Activated CD8-positive, alpha-beta memory T cell treated with anti-CD3 and anti-CD28 coated beads, Interleukin-2, amount 50 U/mL, for 24 hours (primary cell): Measurements from ENCODE around the gene VPS39.

Experiments
- DNase-seq: peaks from one replicate; pipeline ENCODE4 v3.0.0-alpha.2; 2020; ENCODE audit errors: extremely low read depth

VPS39 gene

DNA sequence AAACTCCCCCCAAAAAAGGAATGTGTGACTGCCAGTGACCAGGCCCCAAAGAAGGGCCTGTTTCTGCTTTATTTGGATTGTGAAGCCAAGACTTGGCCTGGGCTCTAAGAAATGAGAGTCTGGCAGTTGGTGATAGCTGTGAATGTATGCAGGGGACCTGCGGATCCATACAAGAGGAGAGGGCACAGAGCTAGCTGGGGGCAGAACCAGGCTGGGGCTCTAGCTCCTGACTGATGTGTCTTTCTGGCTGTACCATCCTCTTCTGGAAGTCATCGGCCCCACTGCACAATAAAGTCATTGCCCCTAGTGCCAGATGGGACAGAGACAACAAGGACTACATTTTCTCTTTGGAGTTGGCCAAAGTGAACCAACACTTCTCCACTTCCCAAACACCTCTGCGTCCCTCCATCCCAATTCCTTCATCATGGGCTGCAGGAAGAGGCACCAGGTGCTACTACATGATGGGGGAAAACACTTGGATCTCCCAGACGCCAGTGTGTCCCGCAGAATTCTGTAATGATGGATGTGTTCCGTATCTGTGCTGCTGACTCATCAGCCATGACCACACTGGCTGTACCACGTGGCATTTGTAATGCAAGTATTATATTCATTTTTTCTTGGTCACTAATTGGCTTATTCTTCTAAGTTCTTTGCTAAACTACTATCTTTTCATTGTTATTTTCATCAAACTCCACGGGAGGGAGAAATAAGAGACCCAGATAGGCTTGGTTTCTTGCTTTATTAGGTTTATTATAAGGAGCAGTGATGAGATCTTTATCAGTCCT, 49.9 kb downstream of the VPS39 start:
- no peak for DNase-seq

GRCh38 chr15:42157381-42157780, 50.7 kb downstream of the VPS39 start:
- no peak for DNase-seq

DNA sequence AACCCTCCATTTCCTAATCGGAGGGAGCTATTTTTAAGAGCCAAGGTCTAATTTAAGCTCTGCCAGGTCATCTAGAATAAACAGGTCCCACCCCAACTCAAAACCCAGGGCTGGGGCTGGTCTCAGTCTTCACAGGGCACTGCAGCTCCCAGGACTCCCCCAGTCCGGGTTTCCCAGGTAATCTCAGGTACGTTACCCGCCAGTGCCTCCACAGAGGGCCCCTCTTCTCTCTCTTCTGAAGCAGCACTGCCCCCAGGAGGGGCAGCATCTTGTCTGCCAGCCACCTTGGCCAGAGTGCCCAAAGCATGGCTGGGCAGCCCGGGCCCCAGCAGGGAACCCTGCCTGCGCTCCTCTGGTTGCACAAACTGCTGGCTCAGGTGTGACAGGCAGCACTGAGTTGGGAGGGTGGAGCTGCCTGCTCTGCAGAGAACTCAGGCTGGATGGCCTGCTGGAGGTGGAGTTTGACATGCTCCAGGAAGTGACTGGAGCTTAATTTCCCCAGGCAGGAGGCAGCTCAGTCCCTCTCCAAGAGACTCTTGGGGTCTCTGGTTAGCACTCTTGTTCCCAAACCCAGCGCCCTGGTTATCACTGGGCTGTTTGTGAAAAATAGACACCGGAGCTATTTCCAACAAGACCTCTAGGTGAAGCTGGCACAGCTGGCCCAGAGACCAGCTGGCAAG, 51.7 kb downstream of the VPS39 start, which contains the start of gene PLA2G4F:
Gene PLA2G4F (minus strand): TSS at position 394 of the 680 bp plus-strand sequence. CDS start 87 bp downstream, at position 307.
- DNase-seq: no peak

GRCh38 chr15:42155546-42156242, 52.4 kb downstream of the VPS39 start:
- no peak for DNase-seq

- DNase-seq: no peak
Measured at GRCh38 chr15:42154956-42155355, 53.1 kb downstream of the VPS39 start.

- DNase-seq: no peak
Measured at GRCh38 chr15:42154212-42154941, 53.7 kb downstream of the VPS39 start.

DNA sequence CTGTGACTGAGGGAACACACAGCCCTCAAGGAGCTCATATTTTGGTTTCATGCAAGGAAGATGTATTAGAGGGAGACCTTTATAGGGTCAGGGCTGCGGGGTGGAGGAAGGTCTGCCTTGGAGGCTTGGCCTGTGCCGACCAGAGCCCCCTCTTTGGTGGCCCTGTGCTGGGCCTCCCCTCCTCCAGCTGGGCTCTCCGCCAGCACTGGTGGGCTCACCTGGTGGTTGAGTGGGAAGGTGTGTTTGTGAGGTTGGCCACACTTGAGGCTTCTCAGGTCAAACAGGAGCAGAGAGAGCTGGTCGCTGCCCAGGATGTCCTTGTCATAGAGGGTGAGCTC, 54.3 kb downstream of the VPS39 start:
- no peak for DNase-seq

GRCh38 chr15:42152921-42153698, 55.0 kb downstream of the VPS39 start:
- no peak for DNase-seq

- DNase-seq: no peak
Measured at GRCh38 chr15:42152196-42152920, 55.7 kb downstream of the VPS39 start.

DNA sequence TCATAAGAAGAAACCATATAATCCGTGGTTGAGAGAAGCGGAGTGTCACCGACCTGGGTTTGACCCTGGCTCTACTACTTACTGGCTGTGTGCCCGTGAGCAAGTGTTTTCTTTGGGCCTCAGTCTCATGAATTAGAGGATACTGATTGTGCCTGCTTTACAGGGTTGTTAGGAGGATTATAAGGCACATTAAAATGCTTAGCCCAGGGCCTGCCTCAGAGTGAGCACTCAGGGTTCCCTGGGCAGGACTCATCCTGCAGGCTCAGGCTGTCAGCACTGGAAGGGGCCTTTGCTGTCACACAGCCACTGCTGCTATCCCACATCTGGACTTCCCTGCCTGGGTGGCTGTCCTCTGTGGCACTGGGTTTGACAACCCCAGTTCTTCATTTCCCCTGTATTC, 56.4 kb downstream of the VPS39 start:
- no peak for DNase-seq

DNA sequence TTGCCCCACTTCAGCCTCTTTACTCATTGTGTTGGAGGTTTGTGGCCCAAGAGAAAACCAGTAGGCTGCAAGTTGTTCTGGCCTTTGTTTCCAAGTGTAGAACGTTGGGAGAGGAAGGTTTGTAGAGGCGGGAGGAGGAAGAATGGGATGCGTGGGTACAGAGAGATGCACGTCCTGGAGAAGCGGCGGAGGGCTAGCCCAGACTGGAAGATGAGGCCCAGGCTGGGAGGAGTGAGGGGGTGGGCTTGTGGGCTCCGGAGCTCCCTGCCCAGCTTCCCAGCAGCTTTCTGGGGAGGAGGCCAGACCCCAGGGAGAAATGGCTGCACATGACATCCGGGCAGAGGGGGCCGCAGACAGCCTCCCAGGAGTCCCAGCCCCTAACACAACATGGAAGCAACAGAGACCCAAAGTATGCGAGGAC, 57.0 kb downstream of the VPS39 start:
- no peak for DNase-seq

- DNase-seq: no peak
Measured at GRCh38 chr15:42150219-42150970, 57.7 kb downstream of the VPS39 start.

DNA sequence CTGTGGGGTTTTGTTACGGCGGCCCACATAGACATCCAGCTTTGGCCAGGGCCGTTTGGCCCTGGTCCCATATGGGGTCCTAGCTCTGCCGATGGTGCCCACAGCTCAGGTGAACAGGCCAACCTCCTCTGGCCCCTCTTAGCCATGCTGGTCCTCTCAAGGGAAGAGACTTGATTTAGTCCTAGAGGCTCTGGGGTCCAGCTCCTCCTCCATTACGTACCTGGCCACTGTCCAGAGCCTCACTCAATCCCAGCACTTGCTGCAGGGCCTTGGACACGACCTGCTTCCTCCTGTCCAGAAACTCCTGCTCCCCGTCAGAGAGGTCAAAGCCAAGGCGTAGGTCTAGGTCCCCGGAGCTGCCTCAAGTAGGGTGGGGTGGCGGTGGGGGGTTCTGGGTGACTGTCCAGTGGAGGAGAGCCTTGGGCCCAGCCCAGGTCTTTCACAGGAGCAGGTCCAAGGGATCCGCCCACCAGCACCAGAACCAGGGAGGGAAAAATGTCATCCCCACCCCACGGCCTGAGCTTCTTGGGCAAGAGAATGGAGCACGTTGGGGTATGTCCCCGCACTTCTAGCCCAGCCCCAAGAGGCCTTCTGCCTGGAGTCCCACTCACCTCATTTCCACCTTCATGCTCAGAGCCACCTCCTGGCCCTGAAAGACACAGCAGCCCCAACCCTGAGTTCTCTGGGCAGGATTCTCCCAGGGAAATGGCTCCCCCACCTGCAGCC, 58.4 kb downstream of the VPS39 start:
- no peak for DNase-seq

DNA sequence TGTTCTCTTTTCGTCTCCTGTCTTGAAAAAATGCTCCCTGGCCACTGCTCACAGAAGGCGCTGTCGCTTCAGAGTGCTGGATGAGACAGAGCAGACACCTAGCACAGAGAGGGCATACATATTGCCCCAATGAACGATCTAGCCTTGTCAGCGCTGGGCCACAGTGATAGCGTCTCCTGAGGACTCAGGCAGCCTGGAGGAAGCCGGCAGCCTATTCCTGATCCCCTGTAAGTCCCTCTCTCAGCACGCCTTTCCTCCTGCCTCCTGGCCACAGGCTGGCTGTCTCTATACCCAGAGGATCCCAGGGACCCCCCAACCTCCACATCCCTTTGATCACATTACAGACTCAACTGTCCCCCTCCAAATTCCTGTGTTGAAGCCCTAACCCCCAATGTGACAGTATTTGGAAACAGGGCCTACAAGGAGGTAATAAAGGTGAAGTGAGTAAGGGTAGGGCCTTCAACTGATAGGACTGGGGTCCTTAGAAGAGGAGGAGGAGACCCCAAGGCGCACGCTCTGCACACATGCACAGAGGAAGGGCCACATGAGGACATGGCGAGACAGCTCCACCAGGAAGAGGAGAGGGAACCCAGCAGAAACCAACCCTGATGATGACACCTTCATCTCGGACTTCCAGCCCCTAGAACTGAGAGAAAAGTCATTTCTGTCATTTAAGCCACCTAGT, 59.2 kb downstream of the VPS39 start:
- no peak for DNase-seq

- DNase-seq: no peak
Measured at GRCh38 chr15:42147431-42147735, 60.7 kb downstream of the VPS39 start.

GRCh38 chr15:42146551-42147430, 61.3 kb downstream of the VPS39 start:
- DNase-seq: no peak

DNA sequence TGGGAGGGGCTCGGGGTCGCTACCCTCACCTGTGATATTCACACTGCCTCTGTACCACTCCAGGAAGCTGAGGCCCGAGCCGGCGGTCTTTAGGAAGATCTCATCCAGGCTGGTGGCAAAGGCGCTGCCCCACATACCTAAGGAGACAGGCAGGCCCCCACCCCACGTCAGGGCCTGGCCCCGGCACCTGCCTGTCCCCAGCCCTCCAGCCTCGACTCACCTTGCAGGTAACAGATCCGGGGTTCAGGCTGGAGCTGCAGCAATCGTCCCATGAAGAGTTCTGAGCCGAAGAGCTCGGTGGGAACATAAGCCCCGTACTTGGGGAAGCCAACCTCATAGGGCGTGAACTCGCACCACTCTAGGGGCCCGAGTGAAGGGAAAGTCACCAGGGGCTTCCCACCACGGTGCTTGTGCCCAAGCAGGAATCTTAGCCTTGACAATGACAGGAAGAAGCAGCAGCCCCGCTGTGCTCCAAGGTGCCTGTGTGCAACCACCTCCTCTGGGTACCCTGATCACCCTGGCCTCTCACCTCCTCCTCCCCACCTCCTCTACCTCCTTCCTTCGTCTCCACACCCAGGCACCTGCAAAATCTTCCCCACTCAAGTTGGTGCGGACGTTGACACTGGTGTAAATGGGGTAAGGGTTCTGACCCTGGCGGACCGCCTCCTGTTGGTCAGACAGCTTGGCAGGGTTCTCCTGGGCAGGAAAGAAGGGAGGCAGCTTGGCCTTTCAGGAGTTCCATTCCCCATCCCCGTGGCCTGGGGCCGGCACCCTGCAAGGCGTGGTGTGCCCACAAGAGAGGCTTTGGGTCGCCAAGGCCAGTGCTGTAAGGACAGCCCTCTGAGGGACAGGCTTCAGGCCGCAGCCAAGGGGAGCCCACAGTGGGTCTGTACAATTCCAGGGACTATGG, 62.3 kb downstream of the VPS39 start:
- no peak for DNase-seq
